Measurements from ENCODE around the gene S100A5. TPM values are rescaled to one million over a fixed set of nuclear protein-coding genes. Genes with fewer than 3 reads are reported as not detected.

Gene S100A5
- total RNA-seq, 1 experiment from 2014 or later = not detected

- no peak overlapping the region for H3K4me2 ChIP-seq (ENCODE audit: low read depth, low read length, poor library complexity, severe bottlenecking)
- peaks cover 14% of the 10 kb centered on the region for H3K4me1 ChIP-seq (ENCODE audit: low read length)
These were observed 7.1 kb upstream of the S100A5 start for GRCh38 chr1:153547560-153548551.

DNA sequence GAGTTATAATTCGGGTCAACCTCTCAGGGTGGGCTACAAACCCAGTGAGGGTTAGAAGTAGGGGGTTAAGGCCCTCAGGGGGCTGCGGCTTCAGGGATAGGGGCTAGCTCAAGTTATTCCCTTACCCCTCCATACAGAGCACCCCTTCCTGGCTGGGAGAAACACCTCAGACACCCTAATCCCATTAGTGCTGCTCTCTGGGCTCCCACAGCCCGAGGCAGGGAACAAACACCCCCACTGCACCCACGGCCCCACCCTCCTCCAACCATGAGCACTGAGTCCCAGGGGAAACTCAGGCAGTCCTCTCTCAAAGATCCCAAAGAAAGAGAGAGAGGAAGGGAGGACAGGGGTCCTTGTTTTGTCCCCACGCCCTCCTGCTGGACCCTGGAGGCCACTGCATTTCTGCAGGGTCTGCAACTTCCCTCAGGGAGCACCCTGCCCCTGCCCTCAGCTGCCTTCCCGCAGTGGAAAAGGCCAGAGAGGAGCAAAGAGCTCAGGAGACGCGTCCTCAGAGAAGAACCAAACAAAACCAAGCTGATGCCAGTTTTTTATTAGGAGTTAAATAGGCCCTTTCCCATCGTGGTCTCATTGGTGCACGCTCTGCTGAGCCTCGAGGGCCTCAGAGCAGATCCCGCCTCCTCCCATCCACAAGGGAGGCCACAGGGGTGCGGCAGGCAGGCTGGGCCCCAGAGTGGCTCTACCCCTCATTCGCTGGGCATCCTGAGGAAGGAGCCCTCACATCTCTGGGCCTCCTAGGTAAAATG is 6.2 kb upstream of the S100A5 start:
- no peak overlapping the region for H2AFZ ChIP-seq (ENCODE audit: low read length)
- no peak overlapping the region for H3K4me3 ChIP-seq (ENCODE audit: low read length)
- no peak for DNase-seq
- no peaks in the 10 kb centered on the region for H3K9me2 ChIP-seq (replicated peaks; ENCODE audit: insufficient read depth, low read length)
- H3K4me1 ChIP-seq (ENCODE audit: low read length) = peaks cover 14% of the 10 kb centered on the region
- H3K27ac ChIP-seq (ENCODE audit: low read length) = no peak overlapping the region
- H3K79me2 ChIP-seq (ENCODE audit: low read length) = no peaks in the 10 kb centered on the region
- no peaks in the 10 kb centered on the region for H3K27me3 ChIP-seq (ENCODE audit: low read length)
- no peaks in the 10 kb centered on the region for H3K36me3 ChIP-seq (ENCODE audit: insufficient read depth, low read length)
- no peak overlapping the region for H3K9ac ChIP-seq (ENCODE audit: low read length)
- H4K20me1 ChIP-seq (ENCODE audit: insufficient read depth, low read depth, low read length) = no peaks in the 10 kb centered on the region
- H3K4me2 ChIP-seq (ENCODE audit: low read depth, low read length, poor library complexity, severe bottlenecking) = no peak overlapping the region
- H3K9me3 ChIP-seq (ENCODE audit: low read length) = no peaks in the 10 kb centered on the region

More at GRCh38 chr1:153547560-153548551, 7.1 kb upstream of the S100A5 start:
- Histone ChIP-seq H2AFZ (ENCODE audit: low read length) (no peak overlapping the region), H3K27ac (ENCODE audit: low read length) (no peak overlapping the region), H3K9me2 (replicated peaks; ENCODE audit: insufficient read depth, low read length) (no peaks in the 10 kb centered on the region), H3K9ac (ENCODE audit: low read length) (no peak overlapping the region), H3K79me2 (ENCODE audit: low read length) (no peaks in the 10 kb centered on the region), H3K9me3 (ENCODE audit: low read length) (no peaks in the 10 kb centered on the region), H3K36me3 (ENCODE audit: insufficient read depth, low read length) (no peaks in the 10 kb centered on the region), H3K27me3 (ENCODE audit: low read length) (no peaks in the 10 kb centered on the region), H3K4me3 (ENCODE audit: low read length) (no peak overlapping the region), H4K20me1 (ENCODE audit: insufficient read depth, low read depth, low read length) (no peaks in the 10 kb centered on the region)
- no peak for DNase-seq

DNA sequence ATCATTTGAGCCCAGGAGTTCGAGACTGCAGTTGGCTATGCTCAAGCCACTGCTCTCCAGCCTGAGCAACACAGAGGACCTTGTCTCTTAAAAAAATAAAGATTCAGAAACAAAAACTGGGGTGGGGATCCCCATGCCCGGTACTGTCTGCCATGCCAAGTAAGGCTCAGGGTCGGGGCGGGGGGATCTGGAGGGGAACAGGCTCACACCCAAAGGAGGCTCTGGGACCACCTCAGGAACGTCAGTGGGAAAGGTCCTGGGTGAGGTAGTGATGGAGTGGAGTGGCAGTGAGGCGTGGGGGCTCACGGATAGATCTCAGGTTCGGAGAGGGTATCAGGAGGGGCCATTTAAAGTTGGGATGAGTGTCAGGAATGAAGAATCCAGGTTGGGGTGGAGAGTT is 5.6 kb upstream of the S100A5 start:
- Histone ChIP-seq H3K9ac (ENCODE audit: low read length) (no peak overlapping the region), H3K79me2 (ENCODE audit: low read length) (no peaks in the 10 kb centered on the region), H3K27ac (ENCODE audit: low read length) (no peak overlapping the region), H3K27me3 (ENCODE audit: low read length) (no peaks in the 10 kb centered on the region), H3K4me3 (ENCODE audit: low read length) (no peak overlapping the region), H3K9me2 (replicated peaks; ENCODE audit: insufficient read depth, low read length) (no peaks in the 10 kb centered on the region), H2AFZ (ENCODE audit: low read length) (no peak overlapping the region), H3K4me2 (ENCODE audit: low read depth, low read length, poor library complexity, severe bottlenecking) (no peak overlapping the region), H3K4me1 (ENCODE audit: low read length) (peaks cover 14% of the 10 kb centered on the region), H4K20me1 (ENCODE audit: insufficient read depth, low read depth, low read length) (no peaks in the 10 kb centered on the region), H3K9me3 (ENCODE audit: low read length) (no peaks in the 10 kb centered on the region), H3K36me3 (ENCODE audit: insufficient read depth, low read length) (no peaks in the 10 kb centered on the region)
- no peak for DNase-seq

DNA sequence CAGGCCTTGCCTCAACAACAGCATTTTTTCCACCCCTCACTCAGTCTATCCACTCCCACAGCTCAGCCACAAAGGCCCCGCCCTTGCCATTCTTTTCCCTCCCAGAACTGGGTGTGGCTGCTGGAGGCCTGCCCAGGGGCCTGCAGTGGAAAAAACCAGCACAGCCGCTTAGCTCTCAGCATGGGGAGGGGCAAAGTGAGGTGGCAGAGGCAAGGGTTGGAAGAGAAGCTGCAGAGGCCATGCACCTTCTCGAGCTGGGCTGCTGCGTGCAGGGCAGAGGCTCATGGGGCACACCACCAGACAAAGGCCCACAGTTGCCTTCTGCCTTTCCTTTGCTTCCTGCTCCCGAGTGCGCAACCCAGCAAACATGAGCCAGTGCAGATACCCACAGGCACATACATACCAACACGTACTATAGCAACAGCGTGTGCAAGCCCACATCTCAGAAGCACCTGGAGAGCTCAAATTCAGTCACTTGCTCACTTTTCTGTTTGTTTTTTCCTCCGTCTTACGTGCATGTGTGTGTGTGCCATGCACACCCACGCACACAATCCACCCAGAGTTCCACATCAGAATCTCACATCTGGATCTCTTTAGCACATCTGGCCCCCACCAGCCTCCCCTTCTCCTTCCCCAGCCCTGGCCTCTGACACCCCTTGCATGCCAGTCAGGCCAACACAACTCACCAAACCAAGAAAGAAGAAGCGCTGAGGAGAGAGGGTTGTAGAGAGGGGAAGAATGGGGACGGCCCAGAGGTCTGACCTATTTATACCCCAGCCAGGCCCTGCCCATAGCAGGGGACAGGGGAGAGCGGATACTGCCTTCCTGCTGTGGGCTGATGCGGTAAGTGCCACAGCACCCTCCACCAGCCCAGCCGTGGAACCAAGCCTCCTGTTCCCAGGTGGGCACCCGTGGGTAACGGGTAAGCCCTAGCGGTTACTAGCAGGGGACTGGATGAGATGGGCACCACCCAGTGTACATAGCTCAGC is 4.6 kb upstream of the S100A5 start, which contains the start of gene S100A4:
Gene S100A4, minus strand, starts transcription at position 740 of the 989 bp plus-strand sequence. CDS start 1,012 bp downstream, outside the sequence.
- no peak within 1 kb of the TSS; the same call in 1 of the 2 replicates for H3K9ac ChIP-seq (ENCODE audit: low read length)
- no peaks in the 10 kb centered on the region for H4K20me1 ChIP-seq (ENCODE audit: insufficient read depth, low read depth, low read length)
- peaks cover 14% of the 10 kb centered on the region for H3K4me1 ChIP-seq (ENCODE audit: low read length)
- no peaks in the 10 kb centered on the region for H3K9me2 ChIP-seq (replicated peaks; ENCODE audit: insufficient read depth, low read length)
- H3K4me2 ChIP-seq (ENCODE audit: low read depth, low read length, poor library complexity, severe bottlenecking) = no peak within 1 kb of the TSS
- no peaks in the 10 kb centered on the region for H3K79me2 ChIP-seq (ENCODE audit: low read length)
- no peaks in the 10 kb centered on the region for H3K36me3 ChIP-seq (ENCODE audit: insufficient read depth, low read length)
- H3K27ac ChIP-seq (ENCODE audit: low read length) = no peak within 1 kb of the TSS
- no peaks in the 10 kb centered on the region for H3K9me3 ChIP-seq (ENCODE audit: low read length)
- peak; percentile 82 for DNase-seq
- H2AFZ ChIP-seq (ENCODE audit: low read length) = 0 out of 2 replicates have a peak within 1 kb of the TSS, but pooled peaks have one; percentile 0
- no peak within 1 kb of the TSS for H3K4me3 ChIP-seq (ENCODE audit: low read length)
- H3K27me3 ChIP-seq (ENCODE audit: low read length) = no peaks in the 10 kb centered on the region

DNA sequence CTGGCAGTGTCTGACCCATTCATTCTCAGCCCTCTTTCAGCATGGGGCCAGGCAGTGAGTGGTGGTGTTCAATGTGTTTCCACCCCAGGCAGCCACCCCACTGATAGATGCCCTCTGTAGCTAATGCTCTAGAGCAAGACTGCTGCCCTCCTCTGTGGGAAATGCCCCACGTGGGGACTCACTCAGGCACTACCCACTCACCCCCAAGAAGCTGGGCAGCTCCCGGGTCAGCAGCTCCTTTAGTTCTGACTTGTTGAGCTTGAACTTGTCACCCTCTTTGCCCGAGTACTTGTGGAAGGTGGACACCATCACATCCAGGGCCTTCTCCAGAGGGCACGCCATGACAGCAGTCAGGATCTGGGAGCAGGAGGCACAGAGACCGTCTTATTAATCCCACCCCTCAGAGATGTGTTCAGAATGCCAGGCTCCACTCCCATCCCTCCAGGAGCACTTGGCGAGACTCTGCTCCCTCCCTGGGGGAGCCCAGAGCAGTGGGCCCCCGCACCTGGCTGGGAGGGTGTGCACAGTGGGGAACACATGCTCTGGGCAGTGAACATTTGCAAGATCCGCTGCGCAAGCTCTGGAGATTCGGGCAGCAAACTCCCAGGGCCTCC is 3.8 kb upstream of the S100A5 start:
- Histone ChIP-seq H3K79me2 (ENCODE audit: low read length) (no peaks in the 10 kb centered on the region), H3K9ac (ENCODE audit: low read length) (no peak overlapping the region), H4K20me1 (ENCODE audit: insufficient read depth, low read depth, low read length) (no peaks in the 10 kb centered on the region), H3K9me3 (ENCODE audit: low read length) (no peaks in the 10 kb centered on the region), H3K36me3 (ENCODE audit: insufficient read depth, low read length) (no peaks in the 10 kb centered on the region), H2AFZ (ENCODE audit: low read length) (no peak overlapping the region), H3K27ac (ENCODE audit: low read length) (no peak overlapping the region), H3K9me2 (replicated peaks; ENCODE audit: insufficient read depth, low read length) (no peaks in the 10 kb centered on the region), H3K27me3 (ENCODE audit: low read length) (no peaks in the 10 kb centered on the region), H3K4me2 (ENCODE audit: low read depth, low read length, poor library complexity, severe bottlenecking) (no peak overlapping the region), H3K4me1 (ENCODE audit: low read length) (peaks cover 14% of the 10 kb centered on the region), H3K4me3 (ENCODE audit: low read length) (no peak overlapping the region)
- DNase-seq = no peak

DNA sequence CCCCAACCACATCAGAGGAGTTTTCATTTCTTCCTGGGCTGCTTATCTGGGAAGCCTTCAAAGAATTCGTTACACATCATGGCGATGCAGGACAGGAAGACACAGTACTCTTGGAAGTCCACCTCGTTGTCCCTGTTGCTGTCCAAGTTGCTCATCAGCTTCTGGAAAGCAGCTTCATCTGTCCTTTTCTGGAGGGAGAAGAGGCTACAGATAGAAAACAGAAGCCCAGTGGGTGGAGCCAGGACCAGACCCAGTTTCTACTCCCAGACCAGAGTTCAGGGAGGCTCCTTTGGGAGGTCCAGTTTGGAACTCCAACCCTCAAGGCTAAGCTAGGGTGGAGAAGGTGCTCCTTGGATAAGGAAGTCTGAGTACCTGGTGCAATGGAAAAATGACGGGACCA is 3.0 kb upstream of the S100A5 start:
- H3K9me2 ChIP-seq (replicated peaks; ENCODE audit: insufficient read depth, low read length) = no peaks in the 10 kb centered on the region
- no peaks in the 10 kb centered on the region for H4K20me1 ChIP-seq (ENCODE audit: insufficient read depth, low read depth, low read length)
- no peaks in the 10 kb centered on the region for H3K27me3 ChIP-seq (ENCODE audit: low read length)
- DNase-seq = no peak
- no peak overlapping the region for H3K4me3 ChIP-seq (ENCODE audit: low read length)
- peaks cover 14% of the 10 kb centered on the region for H3K4me1 ChIP-seq (ENCODE audit: low read length)
- H3K9me3 ChIP-seq (ENCODE audit: low read length) = no peaks in the 10 kb centered on the region
- H3K79me2 ChIP-seq (ENCODE audit: low read length) = no peaks in the 10 kb centered on the region
- no peak overlapping the region for H2AFZ ChIP-seq (ENCODE audit: low read length)
- no peak overlapping the region for H3K4me2 ChIP-seq (ENCODE audit: low read depth, low read length, poor library complexity, severe bottlenecking)
- no peak overlapping the region for H3K9ac ChIP-seq (ENCODE audit: low read length)
- H3K36me3 ChIP-seq (ENCODE audit: insufficient read depth, low read length) = no peaks in the 10 kb centered on the region
- H3K27ac ChIP-seq (ENCODE audit: low read length) = no peak overlapping the region

- no peak for DNase-seq
- Histone ChIP-seq H3K4me1 (ENCODE audit: low read length) (peaks cover 18% of the 10 kb centered on the region), H4K20me1 (ENCODE audit: insufficient read depth, low read depth, low read length) (no peaks in the 10 kb centered on the region), H3K27ac (ENCODE audit: low read length) (no peak overlapping the region), H2AFZ (ENCODE audit: low read length) (no peak overlapping the region), H3K4me3 (ENCODE audit: low read length) (no peak overlapping the region), H3K27me3 (ENCODE audit: low read length) (no peaks in the 10 kb centered on the region), H3K9me3 (ENCODE audit: low read length) (no peaks in the 10 kb centered on the region), H3K9me2 (replicated peaks; ENCODE audit: insufficient read depth, low read length) (no peaks in the 10 kb centered on the region), H3K36me3 (ENCODE audit: insufficient read depth, low read length) (no peaks in the 10 kb centered on the region), H3K4me2 (ENCODE audit: low read depth, low read length, poor library complexity, severe bottlenecking) (no peak overlapping the region), H3K9ac (ENCODE audit: low read length) (no peak overlapping the region), H3K79me2 (ENCODE audit: low read length) (no peaks in the 10 kb centered on the region)
These were observed 2.4 kb upstream of the S100A5 start for GRCh38 chr1:153542956-153543711.

Measured in Karpas-422 (cell line).